ENCODE results near the gene OR51E1. TPM values are rescaled to one million over a fixed set of nuclear protein-coding genes. Genes with fewer than 3 reads are reported as not detected.
A peak's percentile ranks its signal among the peaks of the same experiment; 100 is the strongest.

The OR51E1 gene
- total RNA-seq (2014; rRNA removed; shearing (Covaris generic)) = not detected in 2 replicates
- not detected in 2 replicates for polyA plus RNA-seq (2015; cell fraction: cytosol; rRNA removed)
- not detected in 2 replicates for polyA plus RNA-seq (2015; cell fraction: nucleus; rRNA removed)

DNA sequence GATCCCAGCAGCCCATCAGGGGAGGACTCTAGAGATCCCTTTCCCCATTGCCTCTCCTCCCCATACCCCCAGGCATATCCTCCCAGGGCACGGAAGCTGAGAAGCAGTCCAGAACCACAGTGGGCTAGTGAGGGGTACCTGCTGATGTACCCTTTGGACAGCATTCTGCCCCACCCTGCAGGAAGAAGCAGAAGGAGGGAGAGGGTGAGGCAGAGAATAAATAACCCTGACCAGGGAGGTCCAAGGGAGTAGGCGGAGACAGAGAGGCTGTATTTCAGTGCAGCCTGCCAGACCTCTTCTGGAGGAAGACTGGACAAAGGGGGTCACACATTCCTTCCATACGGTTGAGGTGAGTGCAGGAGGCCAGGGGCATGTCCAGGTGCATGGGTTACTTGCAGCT lies at the start of gene OR51E1:
TSS of gene OR51E1 (plus strand) at position 301 of the 400 bp plus-strand sequence. CDS start 8,545 bp downstream, outside the sequence.
- in situ Hi-C loops (cut with HindIII; ENCODE audit: low pct_unique_long_range_greater_than_20kb, low sequenced_read_pairs) = no loop called here
- no peak for DNase-seq (ENCODE audit: low read depth, low spot score)

GRCh38 chr11:4605057-4605456 lies 38.7 kb upstream of the OR51E1 start:
- DNase-seq (ENCODE audit: low read depth, low spot score) = no peak
- in situ Hi-C loops (cut with HindIII; ENCODE audit: low pct_unique_long_range_greater_than_20kb, low sequenced_read_pairs) = no loop called here

DNA sequence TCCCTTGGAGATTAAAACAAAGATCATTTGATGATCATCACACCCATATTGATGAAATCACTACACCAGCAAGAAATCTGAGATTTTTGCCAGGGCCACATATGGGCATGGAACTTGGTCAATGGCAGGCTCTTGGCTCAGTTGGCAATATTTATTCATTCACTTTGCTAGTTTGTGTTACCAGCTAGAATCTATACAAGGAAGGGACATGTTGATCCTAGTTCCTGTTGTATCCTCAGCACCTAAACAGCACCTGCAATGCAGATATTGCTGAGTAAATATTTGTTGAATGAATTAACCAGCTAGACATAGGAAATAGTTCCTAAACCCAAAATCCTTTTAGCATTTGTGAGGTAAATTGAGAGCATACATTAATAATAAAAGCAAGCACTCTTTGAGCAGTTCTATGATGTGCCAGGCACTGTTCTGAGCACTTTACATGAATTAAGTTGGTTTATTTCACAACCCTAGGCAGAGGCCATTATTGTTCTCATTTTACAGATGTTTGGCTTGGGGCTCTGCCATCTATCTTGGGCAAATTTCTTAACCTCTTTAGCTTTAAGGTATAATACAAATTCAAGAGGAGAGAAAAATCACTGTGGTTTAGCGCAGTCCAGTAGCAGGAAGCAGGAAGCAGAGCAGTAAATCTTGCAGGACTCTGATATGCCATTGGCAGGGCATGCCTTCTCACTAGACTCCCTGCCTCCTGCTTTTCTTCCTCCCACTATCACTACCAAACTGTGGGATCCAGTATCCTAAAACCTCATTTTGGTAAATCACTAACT lies 37.4 kb upstream of the OR51E1 start:
- DNase-seq (ENCODE audit: low read depth, low spot score) = no peak
- in situ Hi-C loops (cut with HindIII; ENCODE audit: low pct_unique_long_range_greater_than_20kb, low sequenced_read_pairs) = no loop called here

DNA sequence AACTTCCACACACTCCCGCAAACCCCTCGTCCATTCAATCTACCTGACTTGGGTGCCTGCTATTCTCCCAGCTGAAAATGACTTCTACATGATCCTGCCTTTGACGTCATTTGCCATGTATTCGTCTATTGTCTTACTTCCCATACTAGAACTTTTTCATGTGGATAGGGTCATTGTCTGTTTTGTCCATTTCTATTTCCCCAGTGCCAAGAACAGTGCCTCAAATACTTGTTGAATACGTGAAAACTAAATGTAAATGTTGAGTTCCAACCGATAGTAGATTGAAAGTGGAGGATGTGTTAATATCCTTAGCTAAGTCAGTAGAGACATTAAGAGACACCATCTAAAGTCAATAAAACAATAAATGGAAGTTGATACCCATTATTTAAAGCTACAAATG lies 36.7 kb upstream of the OR51E1 start:
- peak; percentile 20 for DNase-seq (ENCODE audit: low read depth, low spot score)
- in situ Hi-C loops (cut with HindIII; ENCODE audit: low pct_unique_long_range_greater_than_20kb, low sequenced_read_pairs) = no loop called here

DNA sequence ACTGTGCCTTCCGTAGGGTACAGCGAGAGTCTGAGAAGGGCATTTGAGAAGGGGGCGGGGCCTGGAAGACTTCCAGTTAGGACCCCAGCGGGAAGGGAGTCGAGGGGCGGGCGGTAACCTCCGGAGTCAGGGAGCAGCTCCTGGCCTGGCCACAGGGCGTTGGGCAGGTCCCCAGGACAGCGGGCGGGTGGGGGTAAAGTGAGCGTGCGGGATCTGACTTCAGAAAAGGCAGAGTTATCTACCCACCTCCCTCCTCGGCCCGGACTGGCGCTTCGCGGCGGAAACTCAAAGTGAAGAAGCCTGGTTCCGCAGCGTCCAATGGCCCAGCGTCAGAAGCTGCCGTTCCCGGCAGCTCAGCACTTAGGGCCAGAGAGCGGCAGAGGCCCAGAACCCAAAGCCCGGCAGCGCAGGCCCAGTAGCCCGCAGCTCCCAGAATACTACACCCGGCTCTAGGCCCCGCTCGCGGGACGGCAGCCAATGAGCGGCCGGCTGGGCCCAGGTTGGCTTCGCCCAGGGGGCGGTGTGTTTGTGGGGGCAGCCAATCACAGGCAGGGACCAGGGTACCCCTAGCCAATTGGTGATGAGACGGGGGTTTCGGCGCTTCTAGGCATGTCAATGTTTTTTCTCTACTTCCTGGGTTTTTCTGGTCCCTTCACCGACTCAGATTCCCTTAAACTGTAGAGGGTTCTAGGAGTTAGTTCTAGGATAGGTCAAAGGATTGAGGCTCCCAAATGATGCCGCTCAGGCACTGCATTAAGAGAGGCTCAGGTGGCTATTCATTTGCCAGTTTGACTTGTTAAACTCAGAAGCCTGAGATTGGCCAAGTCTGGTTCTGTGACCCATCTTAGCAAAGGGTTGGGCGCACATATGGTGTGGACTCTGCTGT lies 35.8 kb upstream of the OR51E1 start, which contains the start of gene TRIM68:
TSS of gene TRIM68 (minus strand) at position 451 of the 886 bp plus-strand sequence. CDS start 2,727 bp downstream, outside the sequence.
- DNase-seq (ENCODE audit: low read depth, low spot score) = peak; percentile 96
- in situ Hi-C loops (cut with HindIII; ENCODE audit: low pct_unique_long_range_greater_than_20kb, low sequenced_read_pairs) = no loop called here

DNA sequence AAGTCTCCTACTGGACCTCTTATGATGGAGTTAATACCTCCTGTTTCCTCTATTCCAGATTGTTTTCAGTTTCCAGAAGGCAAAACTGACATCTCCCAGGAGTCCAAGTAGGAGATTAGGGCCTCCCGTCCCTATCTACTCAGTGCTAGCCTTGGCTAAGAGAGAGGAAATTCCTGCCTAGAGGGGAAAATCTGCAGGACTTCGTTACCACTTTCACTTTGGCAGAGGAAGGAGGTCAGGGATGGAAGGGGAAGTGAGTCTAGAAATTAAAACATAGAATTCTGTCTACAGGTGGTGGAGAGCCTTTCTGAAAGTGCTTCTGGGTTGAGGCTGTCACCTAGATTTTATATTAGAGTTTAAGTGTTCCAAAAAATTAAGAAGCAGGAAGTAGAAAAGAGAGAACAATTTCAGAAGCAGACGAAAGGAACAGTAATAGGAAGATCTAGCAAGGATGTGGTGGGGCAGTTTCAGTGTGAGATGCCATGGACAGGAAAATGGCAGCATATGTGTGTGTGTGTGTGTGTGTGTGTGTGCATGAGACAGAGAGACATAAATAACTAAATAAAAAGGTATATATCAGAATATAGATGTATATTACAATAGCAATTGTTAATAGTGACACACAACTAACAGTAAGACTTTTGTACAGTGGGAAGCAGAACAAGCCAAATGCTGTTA lies 33.4 kb upstream of the OR51E1 start:
- in situ Hi-C loops (cut with HindIII; ENCODE audit: low pct_unique_long_range_greater_than_20kb, low sequenced_read_pairs) = no loop called here
- no peak for DNase-seq (ENCODE audit: low read depth, low spot score)

DNA sequence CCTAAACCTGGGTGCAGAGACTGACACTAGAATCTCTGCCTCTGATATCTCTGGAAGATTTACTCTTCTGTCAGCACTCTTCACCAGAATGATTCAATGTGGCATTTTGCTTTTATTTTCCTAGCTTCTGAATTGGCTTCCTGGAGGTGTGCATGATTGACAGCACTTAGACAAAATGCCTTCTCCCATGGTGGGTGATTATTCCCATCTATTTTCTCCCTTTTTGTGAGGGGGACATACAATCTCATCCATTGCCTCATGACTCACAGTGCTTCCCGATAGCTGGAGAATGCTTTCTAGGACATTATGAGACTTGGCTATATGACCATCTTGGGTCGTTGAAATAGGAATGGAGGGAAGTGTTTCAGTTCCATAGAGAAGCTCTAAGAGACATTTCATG lies 31.8 kb upstream of the OR51E1 start:
- no peak for DNase-seq (ENCODE audit: low read depth, low spot score)
- in situ Hi-C loops (cut with HindIII; ENCODE audit: low pct_unique_long_range_greater_than_20kb, low sequenced_read_pairs) = no loop called here

DNA sequence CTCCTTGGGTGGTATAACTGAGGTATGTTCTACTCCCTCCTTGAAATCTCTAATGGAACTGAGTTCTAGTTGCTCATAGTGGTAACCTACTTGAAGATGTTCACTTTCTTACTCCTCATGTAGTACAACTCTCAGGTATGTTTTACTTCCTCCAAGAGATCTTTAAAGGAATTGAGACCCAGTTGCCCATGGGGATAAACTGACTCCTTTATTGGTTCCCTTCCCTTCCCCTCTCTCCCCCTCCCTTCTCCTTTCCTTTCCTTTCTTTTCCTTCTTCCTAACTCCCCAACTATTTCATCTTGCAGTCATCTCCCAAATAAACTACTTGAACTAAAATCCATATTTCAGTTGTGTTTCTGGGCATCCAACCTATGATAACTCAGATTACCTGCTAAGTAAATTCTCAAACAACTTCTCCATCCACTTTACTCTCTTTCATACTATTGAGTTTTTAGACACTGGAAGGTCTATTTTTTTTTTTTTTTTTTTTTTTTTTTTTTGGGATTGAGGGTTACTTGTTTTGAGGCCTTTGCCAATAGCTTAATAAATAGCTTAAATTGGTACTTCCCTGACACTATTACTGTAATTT lies 27.8 kb upstream of the OR51E1 start:
- in situ Hi-C loops (cut with HindIII; ENCODE audit: low pct_unique_long_range_greater_than_20kb, low sequenced_read_pairs) = no loop called here
- DNase-seq (ENCODE audit: low read depth, low spot score) = no peak

- DNase-seq (ENCODE audit: low read depth, low spot score) = no peak
- in situ Hi-C loops (cut with HindIII; ENCODE audit: low pct_unique_long_range_greater_than_20kb, low sequenced_read_pairs) = no loop called here
Measured at GRCh38 chr11:4619514-4619913, 24.3 kb upstream of the OR51E1 start.

GRCh38 chr11:4626207-4627099 lies 17.3 kb upstream of the OR51E1 start:
- in situ Hi-C loops (cut with HindIII; ENCODE audit: low pct_unique_long_range_greater_than_20kb, low sequenced_read_pairs) = no loop called here

DNA sequence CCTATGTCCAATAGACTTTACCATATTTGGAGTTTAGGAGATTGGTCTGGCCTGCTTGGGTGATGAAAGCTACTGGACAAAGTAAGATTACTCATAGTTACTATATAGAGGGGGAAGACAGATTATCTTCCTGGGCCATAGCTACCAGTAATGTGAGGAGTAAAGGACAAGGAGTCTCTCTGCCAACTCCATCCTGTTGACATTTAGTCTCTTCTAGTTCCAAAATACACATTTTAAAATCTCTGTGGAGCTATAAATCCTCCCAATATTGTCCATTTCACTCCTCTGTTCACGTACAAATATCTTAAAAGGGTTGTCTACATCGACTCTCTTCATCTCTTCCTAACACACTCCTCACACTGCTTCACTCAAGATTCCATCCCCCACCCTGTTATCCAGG lies 7.6 kb upstream of the OR51E1 start:
- DNase-seq (ENCODE audit: low read depth, low spot score) = no peak
- in situ Hi-C loops (cut with HindIII; ENCODE audit: low pct_unique_long_range_greater_than_20kb, low sequenced_read_pairs) = no loop called here

More at GRCh38 chr11:4626207-4627099, 17.3 kb upstream of the OR51E1 start:
- peak; percentile 84 for DNase-seq (ENCODE audit: low read depth, low spot score)

- DNase-seq (ENCODE audit: low read depth, low spot score) = peak; percentile 78
- in situ Hi-C loops (cut with HindIII; ENCODE audit: low pct_unique_long_range_greater_than_20kb, low sequenced_read_pairs) = no loop called here
Measured at GRCh38 chr11:4636962-4637661, 6.7 kb upstream of the OR51E1 start, which contains the start of gene OR51D1. Gene OR51D1 (plus strand): TSS chr11:4637477. CDS start chr11:4639791, 2,314 bp downstream.

GRCh38 chr11:4637662-4638047 lies 6.1 kb upstream of the OR51E1 start:
- in situ Hi-C loops (cut with HindIII; ENCODE audit: low pct_unique_long_range_greater_than_20kb, low sequenced_read_pairs) = no loop called here
- no peak for DNase-seq (ENCODE audit: low read depth, low spot score)

GRCh38 chr11:4639931-4640330 lies 3.9 kb upstream of the OR51E1 start:
- in situ Hi-C loops (cut with HindIII; ENCODE audit: low pct_unique_long_range_greater_than_20kb, low sequenced_read_pairs) = no loop called here
- DNase-seq (ENCODE audit: low read depth, low spot score) = no peak

DNA sequence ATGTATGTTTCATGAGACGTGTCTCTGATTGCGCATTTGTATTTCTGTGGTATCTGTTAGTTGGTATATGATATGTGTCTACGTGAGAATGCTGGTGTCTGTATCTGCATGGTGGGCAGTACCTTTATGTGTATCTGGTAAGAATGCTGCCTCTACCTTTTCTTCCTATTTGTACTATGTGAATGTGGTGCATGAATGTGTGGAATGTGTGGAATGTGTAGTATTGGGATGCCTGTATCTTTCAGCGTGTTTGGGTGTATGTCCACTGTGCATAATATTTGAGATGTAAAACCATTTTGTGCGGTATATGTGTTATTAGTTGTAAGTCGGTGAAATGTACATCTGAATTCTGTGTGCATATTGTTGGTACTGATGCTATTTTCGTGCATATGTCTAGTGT lies 2.3 kb upstream of the OR51E1 start:
- no peak for DNase-seq (ENCODE audit: low read depth, low spot score)
- in situ Hi-C loops (cut with HindIII; ENCODE audit: low pct_unique_long_range_greater_than_20kb, low sequenced_read_pairs) = no loop called here

GRCh38 chr11:4642043-4642442 lies 1.7 kb upstream of the OR51E1 start:
- in situ Hi-C loops (cut with HindIII; ENCODE audit: low pct_unique_long_range_greater_than_20kb, low sequenced_read_pairs) = no loop called here
- no peak for DNase-seq (ENCODE audit: low read depth, low spot score)

All from SK-MEL-5 (cell line).